GM18505 (cell line): Measurements from ENCODE around the gene TIE1.

Source experiments
- ATAC-seq: cut with Tn5 transposase; IDR thresholded peaks from one replicate; pipeline ENCODE4 v1.9.1; 2021; ENCODE audit not compliant: unreplicated experiment
- POLR2A ChIP-seq: IDR thresholded peaks from 4 replicates; pipeline ENCODE4 v1.6.1; 2011; ENCODE audit warnings: borderline replicate concordance; ENCODE audit not compliant: insufficient read depth, insufficient read length; ENCODE audit errors: extremely low read depth

Gene TIE1

DNA sequence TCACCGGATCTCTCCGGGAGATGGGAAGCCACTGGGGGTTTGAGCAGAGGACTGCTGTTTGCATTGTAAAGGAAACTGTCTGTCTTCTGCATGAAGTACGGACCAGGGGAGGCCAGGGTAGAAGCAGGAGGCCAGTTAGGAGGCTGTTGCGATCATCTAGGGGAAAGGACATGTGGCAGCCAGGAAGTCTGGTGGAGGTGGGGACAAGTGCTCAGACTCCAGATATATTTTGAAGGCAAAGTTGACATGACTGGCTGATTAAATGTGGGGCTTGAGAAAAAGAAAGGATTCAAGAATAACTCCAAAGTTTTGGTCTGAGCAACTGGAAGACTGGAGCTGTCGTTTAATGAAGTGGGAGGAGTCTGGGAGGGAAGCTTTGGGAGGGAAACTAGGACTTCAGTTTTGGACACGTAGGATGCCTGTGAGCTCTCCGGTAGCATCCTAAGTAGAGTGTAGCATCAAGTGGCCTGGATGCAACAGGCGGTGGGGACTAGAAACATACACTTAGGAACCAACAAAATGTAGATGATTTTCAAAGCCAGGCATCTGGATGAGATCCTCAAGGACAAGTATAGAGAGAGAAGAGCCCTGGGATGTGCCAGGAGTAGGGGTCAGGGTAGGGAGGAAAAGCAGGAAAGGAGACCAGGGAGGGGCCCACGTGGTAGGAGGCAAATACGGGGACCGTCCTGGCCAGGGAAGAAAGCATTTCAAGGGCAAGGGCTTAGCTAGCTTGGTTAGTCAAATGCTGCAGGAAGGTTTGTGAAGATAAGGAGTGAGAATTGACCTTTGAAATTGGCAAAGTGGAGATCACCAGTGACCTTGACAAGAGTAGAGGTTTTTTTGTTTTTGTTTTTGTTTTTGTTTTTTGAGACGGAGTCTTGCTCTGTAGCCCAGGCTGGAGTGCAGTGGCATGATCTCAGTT is 11.7 kb upstream of the TIE1 start:
- TF ChIP-seq POLR2A, result no peak
- ATAC-seq, result no peak

DNA sequence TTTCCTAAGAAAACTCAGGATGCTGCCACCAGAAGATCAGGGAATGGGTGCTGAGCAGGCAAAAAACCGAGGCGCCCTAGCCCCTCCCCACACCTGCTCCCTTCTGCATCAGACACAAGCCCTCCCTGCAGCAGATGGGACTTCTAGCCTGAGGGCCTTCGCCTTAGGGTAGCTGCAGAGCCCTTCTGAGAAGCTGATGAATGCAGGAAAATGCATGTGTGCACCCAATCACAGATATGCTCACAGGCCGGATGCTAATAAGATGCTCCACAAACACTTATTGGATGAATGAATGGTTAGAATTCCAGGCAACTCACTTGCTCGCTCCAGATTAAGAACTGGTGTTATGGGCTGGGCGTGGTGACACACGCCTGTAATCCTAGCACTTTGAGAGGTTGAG is 8.6 kb upstream of the TIE1 start:
- ATAC-seq, result no peak
- TF ChIP-seq POLR2A, result no peak

DNA sequence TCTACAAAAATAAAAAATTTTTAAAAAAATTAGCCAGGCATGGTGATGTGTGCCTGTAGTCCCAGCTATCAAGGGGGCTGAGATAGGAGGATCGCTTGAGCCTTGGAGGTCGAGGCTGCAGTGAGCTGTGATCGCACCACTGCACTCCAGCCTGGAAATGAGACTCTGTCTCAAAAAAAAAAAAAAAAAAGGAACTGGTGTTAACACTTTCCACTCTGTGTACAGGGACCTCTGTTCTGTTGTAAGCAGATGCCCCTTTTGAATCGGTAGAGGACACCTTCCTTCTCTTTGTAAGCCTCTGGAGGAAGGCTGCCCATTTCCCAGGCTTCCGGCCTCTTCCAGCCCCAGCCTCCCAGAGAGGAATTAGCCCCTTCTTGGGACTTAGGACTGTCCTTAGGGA is 8.1 kb upstream of the TIE1 start:
- TF ChIP-seq POLR2A, result no peak
- no peak for ATAC-seq

DNA sequence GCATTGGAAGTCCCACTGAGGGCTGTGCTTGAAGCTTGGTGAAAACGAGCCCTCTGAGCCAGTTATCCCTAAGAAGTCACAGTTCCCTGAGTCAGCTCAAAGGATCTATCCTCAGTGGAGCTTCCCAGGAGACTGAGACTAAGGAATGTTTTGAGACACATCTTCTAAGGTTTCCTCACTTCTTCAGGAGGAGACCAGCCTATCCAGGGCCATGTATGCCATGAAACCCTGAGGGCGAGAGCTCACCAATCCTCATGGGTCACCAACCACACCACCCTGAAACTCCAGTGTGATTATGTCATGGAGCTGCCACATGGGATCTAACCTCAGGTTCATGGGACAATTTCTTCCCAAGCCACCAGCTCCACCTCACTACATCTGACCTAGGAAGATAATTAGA is 7.6 kb upstream of the TIE1 start:
- ATAC-seq, result no peak
- TF ChIP-seq POLR2A, result no peak

DNA sequence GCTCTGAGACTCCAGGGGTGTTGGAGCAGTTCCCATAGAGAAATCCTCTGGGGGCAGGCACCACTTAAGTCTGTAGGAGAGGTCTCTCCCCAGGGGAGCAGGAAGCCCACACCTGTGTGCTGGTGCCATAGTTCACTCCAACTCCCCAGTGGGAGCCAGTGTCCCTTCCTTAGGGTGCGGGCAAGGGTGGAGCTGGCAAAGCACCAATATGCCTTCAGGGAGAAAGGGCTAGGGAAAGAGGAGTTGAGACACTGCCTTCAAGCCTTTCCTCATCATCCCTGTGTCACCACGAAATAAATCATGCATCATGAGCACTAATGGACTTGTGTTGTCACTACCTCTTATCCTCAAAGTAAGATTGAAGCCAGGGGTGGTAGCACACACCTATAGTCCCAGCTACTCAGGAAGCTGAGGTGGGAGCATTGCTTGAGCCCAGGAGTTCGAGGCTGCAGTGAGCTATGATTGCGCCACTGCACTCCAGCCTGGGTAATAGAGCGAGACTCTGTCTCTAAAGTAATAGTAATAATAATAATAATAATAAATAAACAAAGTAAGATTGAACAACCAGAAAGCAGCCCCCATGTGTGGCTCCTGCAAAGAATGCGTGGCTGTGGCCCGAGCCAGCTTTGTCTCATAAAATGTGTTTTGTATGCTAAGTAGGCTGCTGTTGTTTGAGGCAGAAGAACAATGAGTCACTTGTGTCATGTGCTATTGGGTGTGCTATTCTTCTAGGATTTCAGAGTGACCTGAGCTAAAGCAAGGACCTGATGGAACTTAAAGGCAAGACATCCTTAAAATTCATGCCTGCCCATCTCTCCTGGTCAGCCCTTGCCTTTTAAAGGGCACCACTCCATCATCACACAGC is 6.7 kb upstream of the TIE1 start:
- no peak for TF ChIP-seq POLR2A
- ATAC-seq, result no peak

DNA sequence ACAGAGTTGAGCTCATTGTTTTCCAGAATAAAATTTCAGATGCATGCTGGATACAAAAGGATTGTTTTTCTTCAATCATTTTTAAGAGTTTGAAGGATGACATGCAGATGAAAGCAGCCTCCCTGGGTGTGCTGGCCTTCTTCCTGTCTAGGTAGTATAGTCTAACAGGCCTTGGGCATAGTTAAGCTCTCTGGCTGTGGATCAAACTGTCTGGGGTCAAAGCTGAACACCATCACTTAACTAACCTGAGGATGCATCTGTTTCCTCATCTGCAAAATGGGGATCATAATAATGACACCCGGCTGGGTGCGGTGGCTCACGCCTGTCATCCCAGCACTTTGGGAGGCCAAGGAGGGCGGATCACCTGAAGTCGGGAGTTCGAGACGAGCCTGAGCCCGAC is 6.0 kb upstream of the TIE1 start:
- no peak for ATAC-seq
- TF ChIP-seq POLR2A, result no peak

DNA sequence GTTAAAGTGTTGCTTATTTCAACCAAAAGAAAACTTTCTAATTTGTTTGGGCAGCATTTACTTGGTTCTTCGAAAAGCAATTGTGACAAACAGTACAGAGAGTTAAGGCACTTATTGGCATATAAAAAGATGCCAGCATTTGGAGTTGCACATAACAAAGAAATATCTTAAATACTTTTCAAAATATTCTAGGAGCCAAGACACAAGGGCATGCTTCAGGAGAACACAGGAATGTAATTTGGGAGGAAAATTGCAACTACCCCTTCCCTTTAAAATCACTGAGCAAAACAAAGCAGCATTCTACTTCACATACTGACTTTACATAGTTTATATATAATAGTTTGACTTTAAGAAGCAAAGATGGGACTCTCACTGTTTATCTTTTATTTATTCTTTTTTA is 4.6 kb upstream of the TIE1 start:
- no peak for TF ChIP-seq POLR2A
- ATAC-seq, result no peak

DNA sequence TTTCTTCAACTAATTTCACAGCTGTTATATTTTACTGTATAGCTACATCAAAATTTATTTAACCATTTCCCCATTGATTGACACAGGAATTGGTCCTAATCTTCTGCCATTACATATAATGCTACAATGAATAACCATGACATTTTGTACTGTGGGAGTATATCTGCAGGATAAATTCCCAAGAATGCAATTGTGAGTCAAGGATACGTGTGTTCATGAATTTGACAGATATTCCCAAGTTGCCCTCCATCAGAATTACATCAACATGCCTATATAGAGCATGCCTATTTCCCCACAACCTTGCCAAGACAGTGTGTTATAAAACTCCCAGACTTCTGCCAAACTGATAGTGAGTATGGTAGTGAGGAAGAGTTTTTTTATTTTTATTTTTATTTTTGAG is 2.7 kb upstream of the TIE1 start:
- no peak for ATAC-seq
- no peak for TF ChIP-seq POLR2A

DNA sequence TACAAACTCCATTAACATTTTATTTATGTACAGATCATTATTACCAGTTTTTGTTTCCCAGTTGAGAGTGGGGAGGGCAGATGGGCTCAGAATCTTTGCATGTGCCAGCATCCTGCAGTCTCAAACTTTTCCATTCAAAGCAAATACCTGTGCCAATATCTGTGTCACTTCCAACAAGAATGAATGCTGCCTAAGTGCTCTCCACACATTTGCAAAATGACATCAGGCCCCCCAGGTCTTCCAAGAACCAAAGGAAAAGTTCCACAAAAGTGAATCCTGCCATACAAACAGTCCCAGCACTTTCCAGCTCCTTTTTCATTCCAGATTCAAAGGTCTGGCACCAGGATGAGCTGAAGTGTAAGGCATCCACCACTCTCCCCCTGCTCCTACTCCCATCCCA is 1.7 kb upstream of the TIE1 start:
- TF ChIP-seq POLR2A, result no peak
- ATAC-seq, result no peak

DNA sequence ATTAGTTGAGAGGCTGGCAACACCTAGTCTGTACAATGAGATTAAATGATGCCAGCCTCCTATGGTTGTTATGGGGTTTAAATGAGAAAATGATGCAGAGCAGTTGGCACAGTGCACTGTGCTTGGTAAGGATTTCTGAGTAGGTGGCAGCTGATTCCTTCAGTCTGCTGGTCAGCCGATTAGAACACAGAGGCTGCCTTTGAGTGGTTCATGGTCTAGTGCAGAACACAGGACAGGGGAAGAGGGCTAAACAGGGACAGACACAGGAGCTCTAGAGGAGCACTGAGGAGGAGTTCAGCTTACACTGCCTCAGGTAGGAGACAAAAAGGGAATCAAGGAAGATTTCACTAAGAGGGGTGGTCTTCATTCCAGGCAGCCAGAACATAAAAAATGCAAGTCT is 1.4 kb downstream of the TIE1 start:
- TF ChIP-seq POLR2A, result no peak
- ATAC-seq, result no peak

DNA sequence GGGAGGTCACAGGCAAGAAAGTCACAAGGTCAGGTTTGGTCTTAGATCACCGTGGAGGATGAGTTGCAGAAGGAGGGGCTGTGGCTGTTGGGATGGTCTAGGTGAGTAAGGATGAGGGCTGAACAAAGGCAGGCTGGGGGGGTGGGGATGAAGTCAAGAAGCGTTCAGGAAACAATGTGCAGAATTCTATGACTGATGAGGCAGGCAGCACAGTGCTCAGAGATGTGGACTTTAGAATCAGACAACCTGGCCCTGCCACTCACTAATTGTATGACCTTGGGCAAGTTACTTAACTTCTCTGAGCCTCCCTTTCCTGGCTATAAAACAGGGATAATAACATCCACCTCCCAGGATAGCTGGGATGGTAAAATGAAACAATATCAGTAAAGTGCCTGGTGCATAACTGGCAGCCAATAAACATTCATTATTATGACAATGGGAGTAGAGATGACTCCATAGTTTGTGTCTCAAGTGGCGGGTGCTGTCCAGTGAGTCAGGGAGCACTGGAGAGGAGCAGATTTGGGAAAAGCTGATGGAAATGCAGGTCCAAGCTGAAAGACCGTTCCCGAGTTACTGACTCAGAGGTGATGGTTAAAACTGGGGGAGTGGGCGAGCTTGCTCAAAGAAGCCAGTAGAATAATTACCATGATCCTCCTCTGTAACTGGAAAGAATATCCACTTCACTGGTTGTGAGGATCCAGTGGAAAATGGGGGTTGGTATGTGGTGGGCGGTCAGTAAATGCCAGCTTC is 2.1 kb downstream of the TIE1 start:
- no peak for TF ChIP-seq POLR2A
- ATAC-seq, result no peak

DNA sequence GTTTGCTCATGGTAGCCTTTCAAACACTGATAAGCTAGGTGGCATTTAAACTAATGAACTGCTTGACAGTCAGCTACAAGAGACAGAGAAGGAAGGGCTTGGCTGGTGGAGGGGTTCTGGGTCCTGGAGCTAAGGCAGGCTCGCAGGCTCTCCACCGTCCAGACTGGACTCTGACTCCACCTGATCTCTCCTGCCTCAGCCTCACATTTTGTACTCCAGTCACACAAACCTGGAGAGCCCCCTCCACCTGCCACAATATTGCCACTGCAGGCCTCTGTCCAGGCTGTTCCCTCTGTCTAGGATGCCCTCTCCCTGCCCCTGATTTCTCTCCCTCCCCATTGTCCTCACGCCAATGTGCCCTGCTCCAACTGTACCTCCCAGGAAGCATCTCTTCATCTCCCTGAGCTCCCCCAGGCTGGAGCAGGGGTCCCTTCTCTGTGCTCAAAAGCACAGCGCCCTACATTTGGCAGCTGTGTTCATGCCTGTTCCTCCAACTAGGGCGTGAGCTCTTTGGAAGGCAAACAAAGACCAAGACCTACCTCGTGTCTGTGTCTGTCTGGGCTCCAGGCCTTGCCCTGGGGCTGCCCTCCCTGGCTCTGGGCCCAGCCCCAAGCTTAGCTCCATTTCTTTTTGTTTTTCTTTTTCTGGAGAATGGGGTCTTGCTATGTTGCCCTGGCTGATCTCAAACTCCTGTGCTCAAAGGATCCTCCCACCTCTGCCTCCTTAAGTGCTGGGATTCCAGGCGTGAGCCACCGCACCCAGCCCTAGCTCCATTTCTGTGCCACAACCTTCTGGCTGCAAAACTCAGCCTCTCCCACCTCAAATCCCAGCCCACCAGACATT is 2.9 kb downstream of the TIE1 start:
- TF ChIP-seq POLR2A, result no peak
- no peak for ATAC-seq

DNA sequence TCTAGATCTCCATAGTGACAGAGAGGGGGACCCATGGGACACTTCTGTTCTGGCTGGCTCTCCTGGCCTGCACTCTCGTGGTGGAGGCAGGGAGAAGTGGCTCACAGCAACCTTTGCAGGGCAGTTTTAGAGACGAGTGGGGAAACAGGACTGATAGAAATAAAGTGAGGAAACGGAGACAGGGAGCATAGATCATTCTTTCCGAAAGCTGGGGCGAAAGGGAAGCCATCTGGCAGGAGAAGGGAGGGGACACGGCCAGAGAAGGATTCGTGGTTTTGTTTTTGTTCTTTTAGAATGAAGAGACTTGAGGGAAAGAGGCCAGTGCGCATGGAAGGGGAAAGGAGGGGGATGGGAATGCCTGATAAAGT is 3.5 kb downstream of the TIE1 start:
- no peak for TF ChIP-seq POLR2A
- ATAC-seq, result no peak

DNA sequence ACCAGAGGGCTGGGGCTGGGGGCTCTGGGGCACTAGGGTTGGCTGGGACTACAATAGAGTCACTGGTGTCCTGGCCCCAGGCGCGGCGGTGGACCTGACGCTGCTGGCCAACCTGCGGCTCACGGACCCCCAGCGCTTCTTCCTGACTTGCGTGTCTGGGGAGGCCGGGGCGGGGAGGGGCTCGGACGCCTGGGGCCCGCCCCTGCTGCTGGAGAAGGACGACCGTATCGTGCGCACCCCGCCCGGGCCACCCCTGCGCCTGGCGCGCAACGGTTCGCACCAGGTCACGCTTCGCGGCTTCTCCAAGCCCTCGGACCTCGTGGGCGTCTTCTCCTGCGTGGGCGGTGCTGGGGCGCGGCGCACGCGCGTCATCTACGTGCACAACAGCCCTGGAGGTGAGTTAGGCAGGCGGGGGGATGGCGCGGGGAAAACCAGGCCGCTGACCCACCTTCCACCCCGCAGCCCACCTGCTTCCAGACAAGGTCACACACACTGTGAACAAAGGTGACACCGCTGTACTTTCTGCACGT is 4.1 kb downstream of the TIE1 start:
- TF ChIP-seq POLR2A, result no peak
- no peak for ATAC-seq
